Fibroblast of peridontal ligament (primary cell): Measurements from ENCODE around the gene POLR1D.

Experiments
- DNase-seq: peaks from one replicate; pipeline ENCODE4 v3.0.0-alpha.2; 2010; ENCODE audit errors: extremely low read depth

The POLR1D gene

GRCh38 chr13:27621366-27622101 is at the start of gene POLR1D:
POLR1D (plus strand) TSS chr13:27621892; CDS start chr13:27621984, 92 bp downstream.
- DNase-seq: peak; percentile 48

GRCh38 chr13:27572234-27572901 is 49.3 kb upstream of the POLR1D start:
- DNase-seq: no peak

- DNase-seq: peak; percentile 12
Observed at GRCh38 chr13:27573265-27573664, 48.4 kb upstream of the POLR1D start.

GRCh38 chr13:27574661-27575060 is 47.0 kb upstream of the POLR1D start:
- no peak for DNase-seq

GRCh38 chr13:27578121-27579030 is 43.3 kb upstream of the POLR1D start:
- DNase-seq: no peak

GRCh38 chr13:27583645-27584044 is 38.0 kb upstream of the POLR1D start:
- DNase-seq: no peak

- DNase-seq: no peak
Observed at GRCh38 chr13:27587095-27587746, 34.5 kb upstream of the POLR1D start.

GRCh38 chr13:27588405-27588804 is 33.3 kb upstream of the POLR1D start:
- DNase-seq: no peak

GRCh38 chr13:27592865-27593264 is 28.8 kb upstream of the POLR1D start:
- no peak for DNase-seq

- no peak for DNase-seq
Observed at GRCh38 chr13:27593267-27593666, 28.4 kb upstream of the POLR1D start.

- no peak for DNase-seq
Observed at GRCh38 chr13:27595055-27595811, 26.5 kb upstream of the POLR1D start.

- no peak for DNase-seq
Observed at GRCh38 chr13:27599096-27599495, 22.6 kb upstream of the POLR1D start.

- DNase-seq: peak; percentile 84
Observed at GRCh38 chr13:27599845-27600553, 21.7 kb upstream of the POLR1D start.

- no peak for DNase-seq
Observed at GRCh38 chr13:27600711-27601110, 21.0 kb upstream of the POLR1D start.

- DNase-seq: no peak
Observed at GRCh38 chr13:27601208-27601607, 20.5 kb upstream of the POLR1D start.

GRCh38 chr13:27601803-27602202 is 19.9 kb upstream of the POLR1D start:
- no peak for DNase-seq

GRCh38 chr13:27605099-27605498 is 16.6 kb upstream of the POLR1D start:
- no peak for DNase-seq

- no peak for DNase-seq
Observed at GRCh38 chr13:27605610-27606200, 16.0 kb upstream of the POLR1D start.

GRCh38 chr13:27607125-27607524 is 14.6 kb upstream of the POLR1D start:
- peak; percentile 86 for DNase-seq

GRCh38 chr13:27613628-27614027 is 8.1 kb upstream of the POLR1D start:
- no peak for DNase-seq
